H9 (cell line): ENCODE measurements around the gene PPTC7. TPM values are rescaled to one million over a fixed set of nuclear protein-coding genes. Genes with fewer than 3 reads are reported as not detected.

Experiments
- DNase-seq: peaks from one replicate; pipeline ENCODE4 v3.0.0-alpha.2; 2017
- H2AFZ ChIP-seq: one replicate; pipeline ENCODE4 v1.6.1; 2013; ENCODE audit warnings: mild to moderate bottlenecking, low read length, control low read depth, moderate library complexity
- H2AK5ac ChIP-seq: 2 replicates; pipeline ENCODE4 v1.6.1; 2013; ENCODE audit warnings: low read length, control low read depth, mixed read lengths; ENCODE audit not compliant: insufficient read length
- H2BK120ac ChIP-seq: one replicate; pipeline ENCODE4 v1.6.1; 2013; ENCODE audit warnings: low read depth, mild to moderate bottlenecking, low read length, control low read depth, inconsistent platforms; ENCODE audit not compliant: poor library complexity, severe bottlenecking
- H2BK12ac ChIP-seq: 2 replicates; pipeline ENCODE4 v1.6.1; 2013; ENCODE audit warnings: low read length, control low read depth, mixed read lengths, low read depth; ENCODE audit not compliant: insufficient read length
- H2BK15ac ChIP-seq: 2 replicates; pipeline ENCODE4 v1.6.1; 2013; ENCODE audit warnings: low read depth, low read length, control low read depth
- H2BK20ac ChIP-seq: one replicate; pipeline ENCODE4 v1.6.1; 2013; ENCODE audit warnings: low read depth, mild to moderate bottlenecking, low read length, control low read depth, inconsistent platforms; ENCODE audit not compliant: poor library complexity, severe bottlenecking
- H2BK5ac ChIP-seq: 2 replicates; pipeline ENCODE4 v1.6.1; 2013; ENCODE audit warnings: low read length, control low read depth, mixed read lengths; ENCODE audit not compliant: insufficient read length
- H3K14ac ChIP-seq: 2 replicates; pipeline ENCODE4 v1.6.1; 2013; ENCODE audit warnings: low read length, control low read depth; ENCODE audit not compliant: insufficient read depth
- H3K18ac ChIP-seq: 2 replicates; pipeline ENCODE4 v1.6.1; 2013; ENCODE audit warnings: low read depth, mild to moderate bottlenecking, mixed read lengths, low read length, control low read depth; ENCODE audit not compliant: insufficient read length
- H3K23ac ChIP-seq: 2 replicates; pipeline ENCODE4 v1.6.1; 2013; ENCODE audit warnings: low read length, control low read depth, mixed read lengths, low read depth; ENCODE audit not compliant: insufficient read length
- H3K23me2 ChIP-seq: 2 replicates; pipeline ENCODE4 v1.6.1; 2013; ENCODE audit warnings: low read depth, mild to moderate bottlenecking, mixed read lengths, low read length, control low read depth; ENCODE audit not compliant: insufficient read length, poor library complexity, severe bottlenecking
- H3K27ac ChIP-seq: 2 replicates; pipeline ENCODE4 v1.5.1; 2013; ENCODE audit warnings: low read length, control low read depth, mixed read lengths, low read depth; ENCODE audit not compliant: insufficient read length
- H3K27me3 ChIP-seq: 2 replicates; pipeline ENCODE4 v1.6.1; 2013; ENCODE audit warnings: low read length, control low read depth, inconsistent platforms; ENCODE audit not compliant: insufficient read depth
- H3K4ac ChIP-seq: 2 replicates; pipeline ENCODE4 v1.6.1; 2013; ENCODE audit warnings: low read depth, mild to moderate bottlenecking, control low read depth, inconsistent platforms, low read length, moderate library complexity
- H3K4me1 ChIP-seq: 2 replicates; pipeline ENCODE4 v1.6.1; 2013; ENCODE audit warnings: low read length, control low read depth, inconsistent platforms; ENCODE audit not compliant: insufficient read depth
- H3K4me2 ChIP-seq: 2 replicates; pipeline ENCODE4 v1.6.1; 2013; ENCODE audit warnings: low read length, control low read depth, mixed read lengths; ENCODE audit not compliant: insufficient read length, insufficient read depth
- H3K56ac ChIP-seq: 2 replicates; pipeline ENCODE4 v1.6.1; 2013; ENCODE audit warnings: low read depth, mild to moderate bottlenecking, mixed read lengths, low read length, control low read depth; ENCODE audit not compliant: insufficient read length
- H3K79me1 ChIP-seq: 2 replicates; pipeline ENCODE4 v1.6.1; 2013; ENCODE audit warnings: low read depth, mild to moderate bottlenecking, moderate library complexity, low read length, control low read depth, inconsistent platforms; ENCODE audit not compliant: insufficient read depth, poor library complexity, severe bottlenecking
- H3K79me2 ChIP-seq: 2 replicates; pipeline ENCODE4 v1.6.1; 2013; ENCODE audit warnings: low read length, control low read depth, inconsistent platforms; ENCODE audit not compliant: insufficient read depth
- H3K9ac ChIP-seq: 2 replicates; pipeline ENCODE4 v1.6.1; 2013; ENCODE audit warnings: low read length, control low read depth, mixed read lengths; ENCODE audit not compliant: insufficient read length; ENCODE audit errors: extremely low read depth
- H3K9me3 ChIP-seq: one replicate; pipeline ENCODE4 v1.6.1; 2013; ENCODE audit warnings: low read depth, low read length, inconsistent platforms; ENCODE audit not compliant: control insufficient read depth
- H3T11ph ChIP-seq: one replicate; pipeline ENCODE4 v1.6.1; 2013; ENCODE audit warnings: mild to moderate bottlenecking, low read length, control low read depth, inconsistent platforms
- H4K20me1 ChIP-seq: one replicate; pipeline ENCODE4 v1.6.1; 2013; ENCODE audit not compliant: control insufficient read depth, insufficient read length, insufficient read depth
- H4K5ac ChIP-seq: 2 replicates; pipeline ENCODE4 v1.6.1; 2013; ENCODE audit warnings: low read depth, mild to moderate bottlenecking, mixed read lengths, low read length, control low read depth; ENCODE audit not compliant: insufficient read length
- H4K8ac ChIP-seq: replicated peaks from 2 replicates; pipeline ENCODE4 v1.6.1; 2013; ENCODE audit warnings: low read length, control low read depth, mixed read lengths, low read depth; ENCODE audit not compliant: insufficient read length
- H4K91ac ChIP-seq: 2 replicates; pipeline ENCODE4 v1.6.1; 2013; ENCODE audit warnings: low read depth, mild to moderate bottlenecking, moderate library complexity, mixed read lengths, low read length, control low read depth; ENCODE audit not compliant: insufficient read length
- H3K27ac Mint-ChIP-seq, 3 experiments: 2 replicates in 2 of 3; 3 replicates in 1 of 3; pipeline ENCODE4 v1.8.0; 2020 to 2021; ENCODE audit warnings: mixed read lengths in 3 of 3, mild to moderate bottlenecking in 1 of 3, moderate library complexity in 1 of 3
- H3K27me3 Mint-ChIP-seq: 2 replicates; pipeline ENCODE4 v1.8.0; 2021; ENCODE audit warnings: low read depth, mild to moderate bottlenecking, moderate library complexity, mixed read lengths
- H3K36me3 Mint-ChIP-seq, 3 experiments: 2 replicates in 2 of 3; 3 replicates in 1 of 3; pipeline ENCODE4 v1.8.0; 2020 to 2021; ENCODE audit warnings: low read depth in 3 of 3, mixed read lengths in 3 of 3; ENCODE audit not compliant: insufficient read depth in 1 of 3
- H3K4me1 Mint-ChIP-seq, 2 experiments: 2 replicates each; pipeline ENCODE4 v1.8.0; 2020; ENCODE audit warnings: mixed read lengths in 2 of 2
- H3K4me3 Mint-ChIP-seq, 2 experiments: 2 replicates in 1 of 2; 3 replicates in 1 of 2; pipeline ENCODE4 v1.8.0; 2020 to 2021; ENCODE audit warnings: mild to moderate bottlenecking in 2 of 2, mixed read lengths in 2 of 2, moderate library complexity in 1 of 2
- H3K9me3 Mint-ChIP-seq, 2 experiments: 2 replicates in 1 of 2; 3 replicates in 1 of 2; pipeline ENCODE4 v1.8.0; 2020; ENCODE audit warnings: mild to moderate bottlenecking in 2 of 2, mixed read lengths in 2 of 2, moderate library complexity in 1 of 2
- WGBS: extraction: QIAGEN DNeasy Blood & Tissue Kit; methylation state at CpG from one replicate; pipeline ENCODE4 v1.1.7; 2013; ENCODE audit warnings: missing lambda C conversion rate, low lambda C conversion rate, mixed read lengths; ENCODE audit not compliant: insufficient read length; ENCODE audit errors: extremely low coverage; 5-methylcytosine and 5-hydroxymethylcytosine counted together
- total RNA-seq: library from RNA; stranded (reverse); gene quantifications from 2 replicates; pipeline ENCODE4 v1.2.1, GENCODE V29; 2021
- TF ChIP-seq, protein P1 (sequence below): fragments of 200-600 bp; sonication (generic); conservative IDR thresholded peaks from 3 replicates; pipeline ENCODE4 v1.8.0; 2021; ENCODE audit warnings: antibody characterized with exemption, mild to moderate bottlenecking

The PPTC7 gene
- total RNA-seq, 1 experiment from 2014 or later = 15.8 TPM

DNA sequence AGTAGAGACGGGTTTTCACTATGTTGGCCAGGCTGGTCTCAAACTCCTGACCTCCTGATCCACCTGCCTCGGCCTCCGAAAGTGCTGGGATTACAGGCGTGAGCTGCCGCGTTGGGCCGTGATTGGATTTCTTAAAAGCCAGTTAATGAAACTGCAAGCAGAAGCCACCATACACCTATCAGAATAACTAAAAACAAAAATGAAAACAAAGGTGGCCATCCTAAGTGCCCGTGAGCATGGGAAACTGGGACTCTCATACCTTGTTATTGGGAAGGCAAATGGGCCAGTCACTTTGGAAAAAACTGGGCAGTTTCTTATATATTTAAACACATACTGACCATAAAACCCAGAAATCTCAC is 23.1 kb upstream of the PPTC7 start:
- no peaks in the 10 kb centered on the region for H3K23me2 ChIP-seq
- no peak overlapping the region for H3K14ac ChIP-seq
- H4K5ac ChIP-seq = no peak overlapping the region
- H3K18ac ChIP-seq = no peak overlapping the region
- no peaks in the 10 kb centered on the region for H3K4me1 ChIP-seq
- TF ChIP-seq, protein P1, sequence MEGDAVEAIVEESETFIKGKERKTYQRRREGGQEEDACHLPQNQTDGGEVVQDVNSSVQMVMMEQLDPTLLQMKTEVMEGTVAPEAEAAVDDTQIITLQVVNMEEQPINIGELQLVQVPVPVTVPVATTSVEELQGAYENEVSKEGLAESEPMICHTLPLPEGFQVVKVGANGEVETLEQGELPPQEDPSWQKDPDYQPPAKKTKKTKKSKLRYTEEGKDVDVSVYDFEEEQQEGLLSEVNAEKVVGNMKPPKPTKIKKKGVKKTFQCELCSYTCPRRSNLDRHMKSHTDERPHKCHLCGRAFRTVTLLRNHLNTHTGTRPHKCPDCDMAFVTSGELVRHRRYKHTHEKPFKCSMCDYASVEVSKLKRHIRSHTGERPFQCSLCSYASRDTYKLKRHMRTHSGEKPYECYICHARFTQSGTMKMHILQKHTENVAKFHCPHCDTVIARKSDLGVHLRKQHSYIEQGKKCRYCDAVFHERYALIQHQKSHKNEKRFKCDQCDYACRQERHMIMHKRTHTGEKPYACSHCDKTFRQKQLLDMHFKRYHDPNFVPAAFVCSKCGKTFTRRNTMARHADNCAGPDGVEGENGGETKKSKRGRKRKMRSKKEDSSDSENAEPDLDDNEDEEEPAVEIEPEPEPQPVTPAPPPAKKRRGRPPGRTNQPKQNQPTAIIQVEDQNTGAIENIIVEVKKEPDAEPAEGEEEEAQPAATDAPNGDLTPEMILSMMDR = no peak
- Mint-ChIP-seq H3K9me3 (no peaks in the 10 kb centered on the region), H3K4me3 (no peak overlapping the region), H3K4me1 (no peaks in the 10 kb centered on the region), H3K36me3 (no peaks in the 10 kb centered on the region), H3K27me3 (no peaks in the 10 kb centered on the region; the same call in 1 of the 2 replicates), H3K27ac (no peak overlapping the region)
- no peak overlapping the region for H3K23ac ChIP-seq
- DNase-seq = no peak
- H3K4me2 ChIP-seq = no peak overlapping the region
- no peak overlapping the region for H2AFZ ChIP-seq
- no peak overlapping the region for H2BK5ac ChIP-seq
- no peak overlapping the region for H2BK120ac ChIP-seq
- H3K79me1 ChIP-seq = no peaks in the 10 kb centered on the region
- no peak overlapping the region for H3T11ph ChIP-seq
- H4K20me1 ChIP-seq = no peaks in the 10 kb centered on the region
- H4K8ac ChIP-seq = no peak overlapping the region
- H3K27ac ChIP-seq = no peak overlapping the region
- H2AK5ac ChIP-seq = no peak overlapping the region
- H3K9me3 ChIP-seq = no peaks in the 10 kb centered on the region
- no peak overlapping the region for H3K4ac ChIP-seq
- H3K27me3 ChIP-seq = no peaks in the 10 kb centered on the region
- H3K56ac ChIP-seq = no peak overlapping the region
- H3K9ac ChIP-seq = no peak overlapping the region
- no peak overlapping the region for H2BK20ac ChIP-seq
- WGBS = no CpG with 5 or more reads among the region's 8 CpGs
- no peak overlapping the region for H2BK15ac ChIP-seq
- no peak overlapping the region for H2BK12ac ChIP-seq
- H3K79me2 ChIP-seq = no peaks in the 10 kb centered on the region
- H4K91ac ChIP-seq = no peak overlapping the region
